ENCODE measurements around the gene OR6C74. TPM values are rescaled to one million over a fixed set of nuclear protein-coding genes. Genes with fewer than 3 reads are reported as not detected.

Gene OR6C74
- total RNA-seq (2022) (not detected in 2 replicates), Bru-seq, nascent RNA (not detected), BruChase-seq, experiment 1, labeled RNA remaining after a 2-hour chase (not detected), BruChase-seq, experiment 2, labeled RNA remaining after a 6-hour chase (not detected)
- long read RNA-seq, result 0 reads

- CTCF ChIA-PET, result no interaction called here
- Mint-ChIP-seq H3K4me3 (ENCODE audit: unreplicated experiment) (no peak within 1 kb of the TSS), H3K9me3 (ENCODE audit: unreplicated experiment) (no peaks in the 10 kb centered on the region), H3K4me1 (ENCODE audit: low read depth, unreplicated experiment) (no peaks in the 10 kb centered on the region), H3K36me3 (ENCODE audit: insufficient read depth, unreplicated experiment) (no peaks in the 10 kb centered on the region), H3K27me3 (ENCODE audit: insufficient read depth, unreplicated experiment) (peaks cover 11% of the 10 kb centered on the region), H3K27ac (ENCODE audit: unreplicated experiment) (no peak within 1 kb of the TSS)
- Histone ChIP-seq H3K9me3 (no peaks in the 10 kb centered on the region), H3K4me1 (no peaks in the 10 kb centered on the region), H3K27me3 (replicated peaks; ENCODE audit: control insufficient read depth, insufficient read depth, low read length) (no peaks in the 10 kb centered on the region), H3K4me3 (ENCODE audit: low read depth, low read length) (no peak within 1 kb of the TSS), H3K36me3 (ENCODE audit: control insufficient read depth, insufficient read depth, low read length) (no peaks in the 10 kb centered on the region)
- BruUV-seq (replicated peaks), result no TSS peak
- no peak for DNase-seq
- POLR2A ChIA-PET, result no interaction called here
- TF ChIP-seq CTCF (IDR thresholded peaks at IDR 0.05; ENCODE audit: insufficient read depth in 1 of 2, low read depth in 1 of 2, low read length in 1 of 2, severe bottlenecking in 1 of 2, unreplicated experiment in 1 of 2), result no peak
- intact Hi-C loops (cut with micrococcal nuclease; ENCODE audit: unreplicated experiment), result no loop called here
These were observed at the start of gene OR6C74 for GRCh38 chr12:55244309-55244708. Gene OR6C74, plus strand, starts transcription at chr12:55244609. Its CDS starts 2,679 bp downstream, at chr12:55247288.

DNA sequence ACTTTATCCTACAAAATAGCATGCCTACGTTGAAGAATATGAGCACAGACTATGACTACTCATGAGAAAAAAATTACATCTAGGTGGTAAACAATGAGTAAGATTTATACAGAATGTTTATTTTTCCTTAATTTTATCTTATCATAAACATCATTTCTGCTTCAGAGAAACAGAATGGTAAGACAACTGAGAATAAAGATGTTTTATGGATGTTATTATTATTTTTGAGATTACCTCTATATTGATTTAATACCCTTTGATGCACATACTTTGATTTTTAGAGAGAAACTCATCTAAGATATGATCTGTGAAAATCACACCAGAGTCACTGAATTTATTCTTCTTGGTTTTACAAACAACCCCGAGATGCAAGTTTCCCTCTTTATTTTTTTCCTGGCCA lies 23.7 kb upstream of the OR6C74 start, which contains the start of gene OR10A7:
Gene OR10A7, plus strand, starts transcription at position 301 of the 400 bp plus-strand sequence. Its CDS starts 0 bp downstream, at position 301.
- intact Hi-C loops (cut with micrococcal nuclease; ENCODE audit: unreplicated experiment), result no loop called here
- Mint-ChIP-seq H3K36me3 (ENCODE audit: insufficient read depth, unreplicated experiment) (no peaks in the 10 kb centered on the region), H3K9me3 (ENCODE audit: unreplicated experiment) (no peaks in the 10 kb centered on the region), H3K4me1 (ENCODE audit: low read depth, unreplicated experiment) (no peaks in the 10 kb centered on the region), H3K4me3 (ENCODE audit: unreplicated experiment) (no peak within 1 kb of the TSS), H3K27ac (ENCODE audit: unreplicated experiment) (no peak within 1 kb of the TSS), H3K27me3 (ENCODE audit: insufficient read depth, unreplicated experiment) (peaks cover 3% of the 10 kb centered on the region)
- Histone ChIP-seq H3K9me3 (no peaks in the 10 kb centered on the region), H3K36me3 (ENCODE audit: control insufficient read depth, insufficient read depth, low read length) (no peaks in the 10 kb centered on the region), H3K27me3 (replicated peaks; ENCODE audit: control insufficient read depth, insufficient read depth, low read length) (no peaks in the 10 kb centered on the region), H3K4me3 (ENCODE audit: low read depth, low read length) (no peak within 1 kb of the TSS), H3K4me1 (no peaks in the 10 kb centered on the region)
- ChIA-PET POLR2A (no interaction called here), CTCF (no interaction called here)
- TF ChIP-seq CTCF (IDR thresholded peaks at IDR 0.05; ENCODE audit: insufficient read depth in 1 of 2, low read depth in 1 of 2, low read length in 1 of 2, severe bottlenecking in 1 of 2, unreplicated experiment in 1 of 2), result no peak
- DNase-seq, result no peak
- no TSS peak for BruUV-seq (replicated peaks)

GRCh38 chr12:55226523-55226922 lies 17.9 kb upstream of the OR6C74 start:
- no peaks in the 10 kb centered on the region for H3K27me3 ChIP-seq (replicated peaks; ENCODE audit: control insufficient read depth, insufficient read depth, low read length)
- intact Hi-C loops (cut with micrococcal nuclease; ENCODE audit: unreplicated experiment), result no loop called here
- Mint-ChIP-seq H3K36me3 (ENCODE audit: insufficient read depth, unreplicated experiment) (no peaks in the 10 kb centered on the region), H3K4me3 (ENCODE audit: unreplicated experiment) (no peak overlapping the region), H3K4me1 (ENCODE audit: low read depth, unreplicated experiment) (no peaks in the 10 kb centered on the region), H3K27me3 (ENCODE audit: insufficient read depth, unreplicated experiment) (peaks cover 10% of the 10 kb centered on the region), H3K9me3 (ENCODE audit: unreplicated experiment) (no peaks in the 10 kb centered on the region), H3K27ac (ENCODE audit: unreplicated experiment) (no peak overlapping the region)
- no peaks in the 10 kb centered on the region for H3K36me3 ChIP-seq (ENCODE audit: control insufficient read depth, insufficient read depth, low read length)
- no TSS peak for BruUV-seq (replicated peaks)
- no peak for DNase-seq
- H3K9me3 ChIP-seq, result no peaks in the 10 kb centered on the region
- ChIA-PET CTCF (no interaction called here), POLR2A (no interaction called here)
- no peak for TF ChIP-seq CTCF (IDR thresholded peaks at IDR 0.05; ENCODE audit: insufficient read depth in 1 of 2, low read depth in 1 of 2, low read length in 1 of 2, severe bottlenecking in 1 of 2, unreplicated experiment in 1 of 2)
- H3K4me1 ChIP-seq, result no peaks in the 10 kb centered on the region
- H3K4me3 ChIP-seq (ENCODE audit: low read depth, low read length), result no peak overlapping the region
